DOHH2 (cell line): ENCODE results near the gene FCN2.

Source experiments
- CTCF ChIP-seq: fragments of 200-600 bp; sonication (generic); IDR thresholded peaks from one replicate; pipeline ENCODE4 v1.5.1; 2014; ENCODE audit warnings: antibody characterized with exemption, mild to moderate bottlenecking, low read depth, low read length; ENCODE audit not compliant: poor library complexity, severe bottlenecking
- EZH2phosphoT487 ChIP-seq: fragments of 200-600 bp; sonication (generic); IDR thresholded peaks from 2 replicates; pipeline ENCODE4 v1.6.1; 2017; ENCODE audit warnings: borderline replicate concordance, mild to moderate bottlenecking, antibody characterized with exemption, low read length, moderate library complexity, mixed read lengths

GRCh38 chr9:134897584-134898170 is 17.1 kb downstream of the FCN2 start:
- TF ChIP-seq CTCF = no peak
- no peak for TF ChIP-seq EZH2phosphoT487
